IPS-NIHi11 (cell line): ENCODE measurements around the gene IQSEC1.

Experiments
- DNase-seq: peaks from one replicate; pipeline ENCODE4 v3.0.0; 2012; ENCODE audit warnings: mixed read lengths, low spot score

The IQSEC1 gene

DNA sequence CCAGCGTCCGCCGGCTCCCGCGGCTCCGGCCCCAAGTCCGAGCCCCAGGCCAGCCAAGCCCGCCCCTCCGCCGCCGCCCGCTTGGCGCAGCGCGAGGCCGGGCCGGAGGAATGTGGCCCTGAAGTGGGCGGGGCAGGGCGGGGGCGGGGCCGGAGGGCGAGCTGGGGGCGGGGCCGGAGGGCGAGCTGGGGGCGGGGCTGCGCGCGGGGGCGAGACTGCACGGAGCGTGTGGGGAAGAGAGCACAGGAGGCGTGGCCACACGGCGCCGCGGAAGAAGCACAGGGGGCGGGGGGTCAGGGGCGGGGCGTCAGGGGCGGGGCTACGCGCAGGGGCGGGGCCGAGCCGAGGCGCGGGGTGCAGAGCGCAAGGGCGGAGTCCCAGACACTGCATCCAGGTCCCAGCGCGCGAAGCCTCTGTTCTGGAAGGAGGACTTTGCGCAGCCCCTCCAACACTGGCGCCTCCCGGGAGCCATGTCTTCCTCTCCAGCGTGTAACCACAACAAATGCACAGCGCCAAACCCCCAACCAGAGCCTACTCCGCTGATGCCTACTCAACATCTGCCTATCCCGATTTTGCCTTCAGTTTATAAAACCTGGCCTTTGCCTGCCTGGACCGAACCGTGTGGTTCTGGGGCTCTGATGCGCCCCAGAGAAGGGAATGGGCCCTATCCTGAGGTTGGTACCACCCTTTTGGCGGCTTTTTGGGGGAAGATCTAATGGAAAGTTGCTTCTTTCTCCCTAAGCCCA, 105.5 kb downstream of the IQSEC1 start:
- peak; percentile 100 for DNase-seq

GRCh38 chr3:12966847-12967605, 106.2 kb downstream of the IQSEC1 start:
- DNase-seq, result no peak

DNA sequence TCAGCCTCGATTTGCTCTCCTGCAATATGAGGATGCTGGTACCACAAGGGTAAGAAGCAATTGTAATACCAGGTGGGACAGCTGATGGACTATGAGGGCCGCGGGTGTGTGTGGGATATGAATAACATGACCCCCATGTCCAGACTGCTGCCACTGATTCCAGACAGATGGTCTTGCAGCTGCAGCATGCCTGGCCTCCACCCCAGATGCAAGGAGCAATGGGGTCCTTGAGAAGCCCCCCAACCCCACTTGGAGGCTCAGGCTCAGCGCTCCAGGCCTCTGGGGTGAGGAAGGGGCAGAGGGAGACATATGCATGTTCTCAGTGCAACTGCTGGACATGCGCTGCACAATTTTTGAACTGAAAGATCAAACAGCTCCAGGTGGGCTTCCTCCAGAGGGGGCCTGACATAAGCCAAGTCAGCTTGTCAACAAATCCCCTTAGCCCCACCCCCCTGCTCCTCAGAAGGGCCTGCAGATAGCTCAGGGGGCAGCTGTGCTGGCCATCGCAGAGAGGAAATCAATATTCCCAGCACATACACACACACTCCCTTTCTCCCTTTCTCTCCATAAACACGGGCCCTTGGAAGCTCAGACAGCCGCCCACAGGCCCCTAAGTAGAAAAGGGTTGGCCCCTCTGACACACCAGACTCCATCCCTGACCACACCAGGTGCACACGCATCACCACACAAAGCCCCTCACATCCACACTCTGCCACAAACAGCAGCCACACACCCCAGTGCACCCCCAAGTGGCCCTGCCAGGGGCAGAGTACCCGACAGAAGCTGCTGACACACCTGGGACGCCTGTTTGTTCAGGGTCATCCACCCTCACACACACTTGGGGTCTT, 107.0 kb downstream of the IQSEC1 start:
- DNase-seq, result no peak

- DNase-seq, result no peak
Observed at GRCh38 chr3:12964711-12965612, 108.3 kb downstream of the IQSEC1 start.

- no peak for DNase-seq
Observed at GRCh38 chr3:12963922-12964701, 109.1 kb downstream of the IQSEC1 start.

DNA sequence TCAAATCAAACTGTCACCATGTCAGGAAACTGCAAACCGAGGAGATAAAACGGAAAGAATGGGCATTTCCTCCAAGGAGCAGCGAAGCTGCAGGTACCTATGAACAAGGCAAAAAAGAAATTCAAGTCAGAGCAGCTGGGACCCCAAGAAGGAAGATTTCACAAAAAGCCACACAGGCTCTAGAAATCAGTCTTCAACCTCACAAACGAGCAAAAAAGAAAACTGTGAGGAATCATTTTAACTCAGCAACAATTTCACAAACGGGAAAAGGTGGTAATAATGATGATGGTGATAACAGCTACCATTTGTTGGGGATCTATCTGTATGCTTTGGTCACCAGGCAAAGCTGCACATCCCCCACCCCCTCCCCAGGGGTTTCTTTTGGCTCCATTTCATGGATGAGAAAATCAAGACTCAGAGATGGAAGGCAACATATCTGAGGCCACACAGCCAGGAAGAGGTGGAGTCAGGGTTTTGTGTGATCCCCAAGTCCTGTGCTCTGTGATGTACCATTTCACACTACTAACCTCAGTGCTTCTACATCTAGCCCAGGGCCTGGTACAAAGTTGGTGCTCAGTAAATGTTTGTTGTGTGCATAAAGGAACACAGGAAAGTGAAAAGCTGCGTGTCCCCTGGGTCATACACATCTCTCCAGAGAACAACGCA, 109.9 kb downstream of the IQSEC1 start:
- DNase-seq, result no peak

DNA sequence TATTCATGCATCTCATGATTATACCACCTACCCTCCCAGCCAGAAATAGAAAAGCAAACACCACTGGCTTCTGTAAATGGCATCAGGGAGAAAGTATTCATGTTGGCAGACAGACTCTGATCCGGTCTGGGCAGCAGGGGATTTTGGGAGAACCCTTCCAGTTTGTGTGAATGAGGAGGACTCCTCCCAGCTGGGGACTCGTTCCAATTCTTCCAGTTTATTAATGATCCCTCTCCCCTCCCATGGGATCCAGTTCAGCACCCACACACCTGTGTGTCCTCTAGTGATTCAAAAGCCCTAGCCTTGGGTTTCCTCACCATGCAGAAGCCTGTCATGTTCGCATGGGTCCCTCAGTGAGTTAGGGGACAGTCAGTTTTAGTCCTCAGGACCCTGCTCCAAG, 110.9 kb downstream of the IQSEC1 start:
- DNase-seq, result no peak

- DNase-seq, result no peak
Observed at GRCh38 chr3:12961697-12962036, 111.6 kb downstream of the IQSEC1 start.

DNA sequence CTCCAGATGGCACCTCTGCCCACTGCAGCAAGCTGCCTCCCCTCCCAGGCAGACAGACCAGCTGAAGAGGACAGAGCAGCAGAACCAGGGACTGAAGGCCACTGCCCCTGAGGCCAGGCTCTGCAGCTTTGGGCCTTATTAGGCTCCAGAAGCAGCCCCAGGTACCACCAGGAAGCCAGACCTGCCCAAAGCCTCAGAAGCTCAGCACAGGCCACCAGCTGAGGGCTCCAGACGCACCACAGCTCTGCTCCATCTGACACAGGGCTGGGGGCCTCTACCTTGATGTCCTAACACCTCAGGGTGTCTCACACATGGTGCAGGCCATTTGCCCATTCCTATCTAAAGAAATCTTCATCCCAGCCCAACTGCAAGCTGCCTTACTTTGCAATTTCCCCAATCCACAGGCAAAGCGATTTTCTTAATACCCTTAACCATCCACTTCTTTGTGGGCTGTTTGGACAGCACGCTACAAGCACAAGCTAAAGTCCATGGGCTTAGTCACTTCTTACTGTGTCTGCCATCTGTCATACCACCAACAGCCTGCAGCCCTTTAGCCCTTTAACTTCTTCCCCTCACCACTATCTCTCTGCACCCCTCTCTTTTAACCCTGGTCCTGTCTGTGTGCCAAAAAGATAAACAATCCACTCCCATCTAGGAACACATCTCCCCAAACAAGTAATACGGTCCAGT, 112.1 kb downstream of the IQSEC1 start:
- no peak for DNase-seq

GRCh38 chr3:12960497-12960896, 112.7 kb downstream of the IQSEC1 start:
- DNase-seq, result no peak

DNA sequence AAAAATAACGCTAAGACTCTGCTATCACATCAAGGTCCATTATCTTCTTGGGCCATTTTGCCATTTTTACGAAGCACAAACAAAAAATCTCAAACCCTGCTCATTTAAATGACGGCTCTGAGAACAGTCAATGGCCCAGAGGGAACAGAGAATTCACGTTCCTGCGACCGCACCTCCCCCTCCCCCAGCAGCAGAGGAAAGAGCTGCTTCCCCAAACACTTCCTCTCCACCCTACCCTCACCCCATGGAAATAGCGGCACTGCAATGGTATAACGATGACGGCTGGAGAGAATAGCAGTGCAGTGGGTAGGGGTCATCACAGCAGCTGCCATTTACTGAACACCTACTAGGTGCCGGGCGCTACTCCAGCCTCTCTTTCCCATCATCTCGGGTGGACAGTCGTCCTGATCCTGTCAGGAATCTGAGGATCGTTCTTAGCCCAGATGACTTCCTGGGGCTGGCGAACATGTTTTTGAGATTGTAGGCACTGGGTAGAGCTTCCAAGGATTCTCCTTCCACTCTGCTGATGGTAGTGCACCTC, 113.3 kb downstream of the IQSEC1 start:
- DNase-seq, result no peak

- no peak for DNase-seq
Observed at GRCh38 chr3:12959410-12959809, 113.8 kb downstream of the IQSEC1 start.

- DNase-seq, result no peak
Observed at GRCh38 chr3:12957824-12958792, 115.1 kb downstream of the IQSEC1 start.

- no peak for DNase-seq
Observed at GRCh38 chr3:12957339-12957738, 115.9 kb downstream of the IQSEC1 start.

DNA sequence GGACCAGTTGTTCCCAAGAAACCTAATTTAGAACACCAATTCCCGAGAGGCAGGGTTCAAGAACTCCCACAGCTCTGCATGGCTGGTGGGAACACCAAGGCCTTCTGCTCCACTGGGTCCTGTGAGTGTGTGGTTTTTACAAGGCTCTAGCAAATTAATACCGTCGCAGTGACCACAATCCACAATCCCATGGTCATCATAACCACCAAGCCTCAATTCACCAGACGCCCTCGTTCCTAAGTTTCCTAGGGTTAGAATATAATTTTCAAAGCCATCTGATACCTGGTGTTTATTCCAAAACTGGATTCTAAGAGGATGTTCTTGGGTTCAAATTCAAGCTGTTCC, 116.9 kb downstream of the IQSEC1 start:
- DNase-seq, result no peak

DNA sequence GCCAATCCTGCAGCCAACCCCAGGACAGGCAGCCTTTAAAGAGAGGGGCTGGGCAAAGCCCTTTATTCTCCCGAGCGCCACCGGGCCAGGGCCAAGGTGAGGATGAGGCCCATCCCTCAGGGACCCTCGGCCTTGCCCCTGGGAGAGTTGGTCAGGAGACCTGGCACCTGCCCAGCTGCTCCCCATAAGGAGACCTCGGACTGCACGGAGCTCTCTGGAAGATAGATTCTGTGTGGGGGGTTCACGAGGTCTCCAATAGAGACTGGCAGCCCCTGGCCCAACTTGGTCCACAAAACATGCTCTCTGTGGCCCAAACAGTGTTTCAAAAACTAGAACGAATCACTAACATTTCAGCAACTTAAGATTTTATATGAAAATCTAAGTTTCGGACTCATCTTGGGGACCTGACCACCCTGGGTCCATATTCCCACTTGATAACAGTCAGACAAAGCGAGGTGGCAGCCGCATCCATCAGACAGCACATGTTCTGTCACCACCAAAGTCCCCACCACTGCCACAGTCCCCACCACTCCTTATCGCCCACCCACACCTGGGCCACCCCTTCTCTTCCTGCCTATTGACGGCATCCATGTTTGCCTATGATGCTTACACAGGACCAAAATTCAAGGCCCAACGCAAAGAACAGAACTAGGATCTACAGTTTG, 117.4 kb downstream of the IQSEC1 start:
- DNase-seq, result no peak

GRCh38 chr3:12954891-12955650, 118.2 kb downstream of the IQSEC1 start:
- DNase-seq, result peak; percentile 68
